Keratinocyte (primary cell): ENCODE results near the gene CACNA1I. TPM values are rescaled to one million over a fixed set of nuclear protein-coding genes. Genes with fewer than 3 reads are reported as not detected.

ENCODE experiments used
- DNase-seq: peaks from one replicate; pipeline ENCODE4 v3.0.0-alpha.2; 2011; ENCODE audit warnings: low read depth, missing footprints, low spot score
- FAIRE-seq: peaks from 2 replicates; lab custom pipeline; 2011; peaks lifted over from hg19 to GRCh38; lab: Jason Lieb, UNC
- H2AFZ ChIP-seq: 2 replicates; pipeline ENCODE4 v1.6.0; 2012; ENCODE audit warnings: low read length, control low read depth, inconsistent platforms; ENCODE audit not compliant: control insufficient read depth
- H3K27ac ChIP-seq: 2 replicates; pipeline ENCODE4 v1.5.1; 2011; ENCODE audit warnings: low read length; ENCODE audit not compliant: control insufficient read depth, insufficient read depth
- H3K27me3 ChIP-seq: 3 replicates; pipeline ENCODE4 v1.6.0; 2011; ENCODE audit warnings: low read length; ENCODE audit not compliant: control insufficient read depth, insufficient read depth; ENCODE audit errors: extremely low read depth
- H3K36me3 ChIP-seq, 2 experiments: 2 replicates in 1 of 2; 3 replicates in 1 of 2; pipeline ENCODE4 v1.5.1; 2011; ENCODE audit warnings: low read length in 2 of 2, mild to moderate bottlenecking in 1 of 2; ENCODE audit not compliant: control insufficient read depth in 2 of 2, insufficient read depth in 2 of 2; ENCODE audit errors: extremely low read depth in 1 of 2
- H3K4me1 ChIP-seq: 3 replicates; pipeline ENCODE4 v1.5.1; 2011; ENCODE audit warnings: low read length; ENCODE audit not compliant: control insufficient read depth, insufficient read depth; ENCODE audit errors: extremely low read depth
- H3K4me2 ChIP-seq: 3 replicates; pipeline ENCODE4 v1.6.0; 2011; ENCODE audit warnings: low read depth, low read length; ENCODE audit not compliant: control insufficient read depth, insufficient read depth; ENCODE audit errors: extremely low read depth
- H3K4me3 ChIP-seq, 3 experiments: fragments of 200-600 bp in 1 of 3; sonication (generic) in 1 of 3; 2 replicates in 2 of 3; 3 replicates in 1 of 3; pipeline ENCODE4 v1.5.1; 2011 to 2016; ENCODE audit warnings: low read length in 3 of 3, mild to moderate bottlenecking in 3 of 3, control low read depth in 2 of 3, inconsistent platforms in 1 of 3, low read depth in 1 of 3, mixed read lengths in 1 of 3, mixed run types in 1 of 3, moderate library complexity in 1 of 3; ENCODE audit not compliant: control insufficient read depth in 2 of 3, insufficient read depth in 2 of 3; ENCODE audit errors: extremely low read depth in 1 of 3
- H3K79me2 ChIP-seq: 2 replicates; pipeline ENCODE4 v1.6.0; 2012; ENCODE audit warnings: low read length; ENCODE audit not compliant: control insufficient read depth, insufficient read depth
- H3K9ac ChIP-seq: 3 replicates; pipeline ENCODE4 v1.6.0; 2011; ENCODE audit warnings: low read length; ENCODE audit not compliant: control insufficient read depth, insufficient read depth; ENCODE audit errors: extremely low read depth
- H3K9me1 ChIP-seq: 3 replicates; pipeline ENCODE4 v1.6.0; 2011; ENCODE audit warnings: low read length; ENCODE audit not compliant: control insufficient read depth, insufficient read depth; ENCODE audit errors: extremely low read depth
- H3K9me3 ChIP-seq: 2 replicates; pipeline ENCODE4 v1.5.1; 2012; ENCODE audit warnings: low read depth, low read length; ENCODE audit not compliant: control insufficient read depth
- H4K20me1 ChIP-seq: 3 replicates; pipeline ENCODE4 v1.6.0; 2011; ENCODE audit warnings: low read length; ENCODE audit not compliant: control insufficient read depth, insufficient read depth; ENCODE audit errors: extremely low read depth
- EZH2 ChIP-seq: IDR thresholded peaks from one replicate; pipeline ENCODE4 v1.6.1; 2012; ENCODE audit warnings: inconsistent platforms, mild to moderate bottlenecking, low read length, moderate library complexity
- dilution Hi-C: fragments of 300-500 bp; cut with MboI; formaldehyde crosslinking; loops from one replicate; pipeline ENCODE4 v1.7.0; 2020; ENCODE audit warnings: low sequenced_read_pairs; ENCODE audit not compliant: extremely low pct_ligation_motif_present
- polyA plus RNA-seq, 5 experiments: library from polyadenylated mRNA; depleted of rRNA in 3 of 5; stranded (reverse) in 3 of 5; stranded (forward) in 1 of 5; unstranded in 1 of 5; fragments of >200 nt; gene quantifications; 1 replicate in 1 of 5; 2 replicates in 3 of 5; 3 replicates in 1 of 5; pipeline versions ENCODE4 v1.2.1 to v1.2.3, GENCODE V29; 2011 to 2012; ENCODE audit warnings: missing spikeins in 2 of 5, low read depth in 1 of 5, low replicate concordance in 1 of 5
- TF ChIP-seq, protein P1 (sequence below), 3 experiments: IDR thresholded peaks in 1 of 3; conservative IDR thresholded peaks in 1 of 3; optimal IDR thresholded peaks in 1 of 3; 2 replicates in 2 of 3; 3 replicates in 1 of 3; pipeline versions ENCODE3 to v1.5.1; 2011; ENCODE audit warnings: low read length in 3 of 3, mild to moderate bottlenecking in 3 of 3, moderate library complexity in 2 of 3, control low read depth in 1 of 3, inconsistent platforms in 1 of 3; ENCODE audit not compliant: insufficient read depth in 2 of 3; ENCODE audit errors: extremely low read depth in 1 of 3

CACNA1I gene
- polyA plus RNA-seq, 1 donor (not counting 4 experiments of a cell fraction or from before 2014, with no cell fraction given): not detected

DNA sequence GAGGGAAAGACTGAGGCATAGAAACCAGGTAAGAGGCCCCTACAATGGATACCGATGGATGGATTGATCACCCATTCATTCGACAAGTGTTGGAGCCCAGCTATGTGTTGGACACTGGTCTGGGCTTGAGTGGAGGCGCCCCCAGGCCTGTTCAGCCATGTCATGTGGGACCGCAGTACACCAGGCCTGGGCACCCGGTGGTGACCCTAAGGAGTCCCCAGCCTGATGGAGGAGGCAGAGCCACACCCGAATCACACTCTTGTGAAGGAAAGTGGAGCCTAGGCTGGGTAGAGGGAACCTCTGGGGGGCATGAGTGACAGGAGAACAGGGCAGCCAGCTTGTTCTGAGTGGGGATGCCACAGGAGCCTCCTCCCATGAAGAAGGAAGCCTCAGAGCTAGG is 10.2 kb downstream of the CACNA1I start:
- Histone ChIP-seq H3K27me3 (peaks cover 25% of the 10 kb centered on the region), H3K27ac (no peak overlapping the region), H3K4me3 (no peak overlapping the region), H3K9me1 (no peaks in the 10 kb centered on the region), H3K79me2 (no peaks in the 10 kb centered on the region), H3K36me3 (no peaks in the 10 kb centered on the region), H3K9ac (no peak overlapping the region), H4K20me1 (no peaks in the 10 kb centered on the region), H3K4me2 (no peak overlapping the region), H2AFZ (no peak overlapping the region), H3K9me3 (no peaks in the 10 kb centered on the region), H3K4me1 (no peaks in the 10 kb centered on the region)
- no peak for DNase-seq
- no peak for TF ChIP-seq EZH2
- TF ChIP-seq, protein P1, sequence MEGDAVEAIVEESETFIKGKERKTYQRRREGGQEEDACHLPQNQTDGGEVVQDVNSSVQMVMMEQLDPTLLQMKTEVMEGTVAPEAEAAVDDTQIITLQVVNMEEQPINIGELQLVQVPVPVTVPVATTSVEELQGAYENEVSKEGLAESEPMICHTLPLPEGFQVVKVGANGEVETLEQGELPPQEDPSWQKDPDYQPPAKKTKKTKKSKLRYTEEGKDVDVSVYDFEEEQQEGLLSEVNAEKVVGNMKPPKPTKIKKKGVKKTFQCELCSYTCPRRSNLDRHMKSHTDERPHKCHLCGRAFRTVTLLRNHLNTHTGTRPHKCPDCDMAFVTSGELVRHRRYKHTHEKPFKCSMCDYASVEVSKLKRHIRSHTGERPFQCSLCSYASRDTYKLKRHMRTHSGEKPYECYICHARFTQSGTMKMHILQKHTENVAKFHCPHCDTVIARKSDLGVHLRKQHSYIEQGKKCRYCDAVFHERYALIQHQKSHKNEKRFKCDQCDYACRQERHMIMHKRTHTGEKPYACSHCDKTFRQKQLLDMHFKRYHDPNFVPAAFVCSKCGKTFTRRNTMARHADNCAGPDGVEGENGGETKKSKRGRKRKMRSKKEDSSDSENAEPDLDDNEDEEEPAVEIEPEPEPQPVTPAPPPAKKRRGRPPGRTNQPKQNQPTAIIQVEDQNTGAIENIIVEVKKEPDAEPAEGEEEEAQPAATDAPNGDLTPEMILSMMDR (optimal IDR thresholded peaks at IDR 0.05 in 1 of 3, IDR thresholded peaks at IDR 0.05 in 1 of 3, conservative IDR thresholded peaks at IDR 0.05 in 1 of 3; ENCODE audit: extremely low read depth in 1 of 3, insufficient read depth in 2 of 3, low read length in 3 of 3): no peak
- dilution Hi-C loops: no loop called here
- FAIRE-seq: no peak

DNA sequence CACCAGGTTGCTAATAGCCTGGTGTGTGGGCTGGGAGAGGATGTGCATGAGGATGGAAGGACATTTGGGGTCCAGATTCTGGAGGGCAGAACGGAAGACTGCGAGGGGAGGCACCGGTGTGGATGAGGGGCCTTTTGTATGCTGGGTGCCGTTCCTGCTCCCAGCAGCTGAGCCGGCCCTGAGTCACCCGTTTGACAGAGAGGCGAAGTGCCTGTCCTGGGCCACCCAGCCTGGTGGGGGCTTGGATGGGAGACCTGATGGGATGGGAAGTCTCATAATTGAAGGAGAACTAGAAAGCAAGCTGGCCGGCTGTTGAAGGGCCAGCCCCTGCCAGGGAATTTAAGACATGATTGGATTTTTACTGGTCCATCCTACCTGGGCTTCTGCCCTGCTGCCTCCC is 10.8 kb downstream of the CACNA1I start:
- H3K27me3 ChIP-seq: peaks cover 25% of the 10 kb centered on the region
- no peak overlapping the region for H3K4me2 ChIP-seq
- H3K36me3 ChIP-seq: no peaks in the 10 kb centered on the region
- no peak overlapping the region for H3K4me3 ChIP-seq
- dilution Hi-C loops: no loop called here
- H3K9ac ChIP-seq: no peak overlapping the region
- no peaks in the 10 kb centered on the region for H3K9me1 ChIP-seq
- H2AFZ ChIP-seq: no peak overlapping the region
- no peak for TF ChIP-seq EZH2
- TF ChIP-seq, protein P1 (optimal IDR thresholded peaks at IDR 0.05 in 1 of 3, IDR thresholded peaks at IDR 0.05 in 1 of 3, conservative IDR thresholded peaks at IDR 0.05 in 1 of 3; ENCODE audit: extremely low read depth in 1 of 3, insufficient read depth in 2 of 3, low read length in 3 of 3): no peak
- H3K79me2 ChIP-seq: no peaks in the 10 kb centered on the region
- DNase-seq: no peak
- H3K9me3 ChIP-seq: no peaks in the 10 kb centered on the region
- FAIRE-seq: no peak
- H3K27ac ChIP-seq: no peak overlapping the region
- H4K20me1 ChIP-seq: no peaks in the 10 kb centered on the region
- no peaks in the 10 kb centered on the region for H3K4me1 ChIP-seq
